SKM-1 (cell line): Measurements from ENCODE around the gene SLC12A2.

ENCODE experiments used
- DNase-seq: peaks from one replicate; lab custom pipeline; 2025; ENCODE audit not compliant: unreplicated experiment; lab: John Stamatoyannopoulos, UW

Gene SLC12A2

GRCh38 chr5:128216860-128217531, 133.4 kb downstream of the SLC12A2 start:
- DNase-seq, result no peak

DNA sequence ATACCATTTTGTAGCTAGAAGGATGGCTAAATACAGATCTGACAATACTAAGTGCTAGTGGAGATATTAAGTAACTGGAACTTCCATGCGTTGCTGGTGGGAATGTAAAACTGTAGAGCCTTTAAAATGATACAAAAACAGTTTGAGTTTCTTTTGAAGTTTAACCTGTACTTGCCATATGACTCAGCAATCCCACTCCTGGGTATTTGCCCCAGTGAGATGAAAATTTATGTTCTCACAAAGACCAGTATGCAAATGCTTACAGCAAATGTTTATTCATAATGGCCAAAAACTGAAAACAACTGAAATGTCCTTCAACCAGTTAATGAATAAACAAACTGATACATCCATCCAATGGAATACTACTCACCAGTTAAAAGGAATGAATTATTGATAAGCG, 137.3 kb downstream of the SLC12A2 start:
- no peak for DNase-seq

DNA sequence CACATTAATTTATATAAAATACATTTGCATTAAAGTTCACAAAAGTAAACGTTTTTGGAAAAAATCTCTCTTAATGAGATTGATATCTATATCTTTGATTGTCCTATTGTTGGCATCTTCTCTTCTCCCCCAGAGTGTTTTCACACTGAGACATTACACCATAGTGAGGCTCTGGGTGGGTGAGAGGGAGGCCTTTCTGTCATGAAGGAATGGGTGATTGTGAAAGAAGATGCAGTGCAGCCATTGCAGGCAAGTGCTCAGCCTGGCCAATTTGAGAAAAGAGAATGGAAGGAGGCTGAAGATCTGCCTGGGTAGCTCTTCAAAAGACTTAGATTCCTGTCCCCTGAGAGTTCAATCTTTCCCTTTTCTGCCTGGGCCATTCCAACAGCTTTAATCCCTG, 140.8 kb downstream of the SLC12A2 start:
- DNase-seq, result no peak

- no peak for DNase-seq
Measured at GRCh38 chr5:128225245-128226030, 141.9 kb downstream of the SLC12A2 start.

- DNase-seq, result no peak
Measured at GRCh38 chr5:128228008-128228407, 144.4 kb downstream of the SLC12A2 start.

DNA sequence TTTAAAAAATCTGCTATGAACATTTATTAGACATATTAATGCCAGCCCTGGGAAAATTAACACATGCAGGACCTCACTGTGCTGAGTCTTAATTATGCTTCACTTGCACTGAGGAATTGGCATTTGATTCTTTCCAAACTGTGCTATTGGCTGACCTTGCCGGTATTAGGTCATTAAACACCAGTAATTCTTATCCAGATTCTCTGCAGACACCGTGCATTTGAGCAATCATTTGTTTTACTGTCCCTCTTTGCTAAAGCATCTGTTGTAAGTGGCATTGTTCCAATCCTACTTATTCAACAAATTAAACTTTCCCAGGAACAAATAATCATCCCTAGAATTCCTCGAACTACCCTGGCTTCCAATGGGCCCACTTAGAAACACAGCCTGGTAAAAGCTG, 145.0 kb downstream of the SLC12A2 start:
- DNase-seq, result no peak

DNA sequence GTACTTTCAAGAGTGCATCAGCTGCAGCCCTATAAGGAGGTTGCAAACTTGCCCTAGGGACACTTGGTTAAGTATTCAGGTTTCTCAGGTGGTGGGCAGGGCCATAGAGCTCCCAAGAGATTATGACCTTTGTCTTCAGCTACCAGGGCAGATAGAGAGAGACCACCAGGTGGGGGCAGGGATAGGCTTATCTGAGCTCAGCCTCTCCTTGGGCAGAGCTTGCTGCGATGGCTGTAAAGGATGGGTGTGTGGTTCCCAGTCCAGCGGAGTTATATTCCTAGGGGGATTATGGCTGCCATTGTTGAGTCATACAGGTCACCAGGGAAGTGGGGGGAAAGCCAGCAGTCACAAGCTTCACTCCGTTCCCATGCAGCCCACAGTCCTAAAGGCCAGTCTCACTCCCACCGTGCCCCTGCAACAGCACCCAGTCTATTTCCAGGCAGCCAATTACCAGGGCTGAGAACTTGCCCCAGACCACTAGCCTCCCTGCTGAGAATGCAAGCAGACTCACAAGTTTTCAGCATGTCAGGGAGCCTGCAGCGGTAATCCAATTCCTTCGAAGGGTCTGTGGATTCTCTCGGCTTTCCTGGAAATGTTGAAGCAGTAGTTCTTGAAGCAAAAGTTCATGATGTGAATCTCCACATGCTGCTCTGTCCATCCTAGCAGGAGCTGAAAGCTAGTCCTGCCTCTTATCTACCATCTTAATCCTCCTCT, 151.5 kb downstream of the SLC12A2 start:
- DNase-seq, result no peak

DNA sequence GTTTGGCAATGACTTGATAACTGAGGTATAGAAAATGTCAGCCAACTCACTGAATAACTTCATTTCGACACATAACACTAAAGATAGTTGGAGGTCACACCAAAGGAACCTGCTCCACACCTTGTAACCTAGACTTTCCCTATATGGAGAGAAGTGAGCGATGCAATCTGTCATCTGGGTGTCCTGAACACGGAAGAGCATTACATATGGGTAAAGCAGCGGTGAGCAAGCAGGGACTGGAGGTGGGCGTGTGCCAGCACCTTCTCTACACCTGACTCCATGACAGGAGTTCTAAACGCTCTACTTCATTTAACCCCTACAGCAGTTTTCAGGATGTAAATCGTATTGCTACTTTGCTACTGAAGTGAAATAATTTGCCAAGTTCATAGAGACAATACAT, 152.8 kb downstream of the SLC12A2 start:
- DNase-seq, result no peak

DNA sequence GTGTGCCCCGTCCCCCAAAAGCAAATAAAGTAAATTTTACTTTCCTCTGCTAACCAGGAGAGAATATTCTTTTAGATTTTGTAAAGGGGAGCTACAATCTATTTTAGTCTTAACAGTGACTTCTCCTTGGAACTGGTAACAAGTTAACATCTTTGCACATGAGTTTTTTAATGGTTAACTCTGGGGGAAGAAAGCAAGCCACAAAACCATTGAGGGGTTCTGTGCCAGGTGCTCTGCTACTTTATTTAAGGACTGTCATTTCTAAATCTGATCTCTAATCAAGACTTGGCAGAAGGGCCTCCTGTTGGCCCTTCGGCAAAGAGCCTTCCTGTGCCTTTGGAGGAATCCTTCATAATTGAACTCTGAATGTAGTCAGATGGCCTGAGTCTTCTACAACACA, 153.4 kb downstream of the SLC12A2 start:
- DNase-seq, result no peak

DNA sequence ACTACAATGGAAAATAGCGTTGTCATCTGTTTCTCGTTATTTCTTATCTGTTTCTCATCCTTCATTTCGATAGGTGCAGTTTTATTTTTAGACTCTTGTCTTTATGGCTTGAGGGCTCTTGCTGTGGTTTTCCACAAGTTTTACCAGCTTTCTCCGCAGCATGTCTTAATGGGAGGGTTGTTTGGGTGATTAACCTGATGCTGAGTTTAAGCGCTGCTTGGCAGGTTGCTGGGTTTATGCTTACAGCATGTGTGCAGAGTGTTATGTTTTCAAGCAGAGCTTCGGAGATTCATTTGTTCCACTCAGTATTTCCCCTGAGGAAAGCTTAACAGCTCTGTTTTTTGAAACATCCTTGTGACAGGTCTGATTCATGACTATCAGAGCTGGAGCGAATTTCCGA, 154.0 kb downstream of the SLC12A2 start:
- no peak for DNase-seq
